ENCODE measurements around the gene URI1. TPM values are rescaled to one million over a fixed set of nuclear protein-coding genes. Genes with fewer than 3 reads are reported as not detected.

URI1 gene
- total RNA-seq, 4 donors from 2014 or later, result 19.3 to 68.3 (median 43.6) TPM

GRCh38 chr19:29967623-29968022 is 25.6 kb downstream of the URI1 start:
- no peak overlapping the region for H3K27ac ChIP-seq
- WGBS, 2 donors, result 33 to 34% methylated on average over 3 of the region's 3 CpGs
- no peaks in the 10 kb centered on the region for H3K9me3 ChIP-seq
- H3K4me3 ChIP-seq, result no peak overlapping the region
- no peaks in the 10 kb centered on the region for H3K27me3 ChIP-seq
- H3K4me1 ChIP-seq, result peaks cover 10 to 61% (median 26%) of the 10 kb centered on the region in 3 donors
- no peak for DNase-seq
- no peak for TF ChIP-seq CTCF (IDR thresholded peaks at IDR 0.05)
- TF ChIP-seq POLR2A (IDR thresholded peaks at IDR 0.05), result no peak
- H3K36me3 ChIP-seq, result no peaks in the 10 kb centered on the region
- intact Hi-C loops (cut with DNase I), result no loop called here

- H3K27me3 ChIP-seq, result no peaks in the 10 kb centered on the region
Measured at GRCh38 chr19:29969891-29970290, 27.9 kb downstream of the URI1 start.

GRCh38 chr19:29971002-29971401 is 29.0 kb downstream of the URI1 start:
- Histone ChIP-seq H3K27me3 (no peaks in the 10 kb centered on the region), H3K9me3 (no peaks in the 10 kb centered on the region), H3K27ac (no peak overlapping the region), H3K36me3 (no peaks in the 10 kb centered on the region), H3K4me3 (no peak overlapping the region), H3K4me1 (peaks cover 10 to 34% (median 16%) of the 10 kb centered on the region in 3 donors)
- DNase-seq, result no peak
- intact Hi-C loops (cut with DNase I), result no loop called here
- TF ChIP-seq POLR2A (IDR thresholded peaks at IDR 0.05), result no peak
- TF ChIP-seq CTCF (IDR thresholded peaks at IDR 0.05), result no peak
- WGBS, 2 donors, result 68 to 89% methylated on average over 2 of the region's 2 CpGs

More at GRCh38 chr19:29969891-29970290, 27.9 kb downstream of the URI1 start:
- H3K4me1 ChIP-seq, result peaks cover 10 to 45% (median 19%) of the 10 kb centered on the region in 3 donors
- intact Hi-C loops (cut with DNase I), result no loop called here
- 60 to 72% methylated on average over 3 of the region's 3 CpGs for WGBS, 2 donors
- TF ChIP-seq CTCF (IDR thresholded peaks at IDR 0.05) (no peak), POLR2A (IDR thresholded peaks at IDR 0.05) (no peak)
- H3K4me3 ChIP-seq, result no peak overlapping the region
- no peaks in the 10 kb centered on the region for H3K9me3 ChIP-seq
- no peak overlapping the region for H3K27ac ChIP-seq
- no peaks in the 10 kb centered on the region for H3K36me3 ChIP-seq
- no peak for DNase-seq

- intact Hi-C loops (cut with DNase I), result no loop called here
- TF ChIP-seq POLR2A (IDR thresholded peaks at IDR 0.05) (no peak), CTCF (IDR thresholded peaks at IDR 0.05) (no peak)
- no peak overlapping the region for H3K27ac ChIP-seq
- no peak for DNase-seq
- H3K27me3 ChIP-seq, result no peaks in the 10 kb centered on the region
- 83 to 92% methylated on average over 3 of the region's 3 CpGs for WGBS, 2 donors
- no peaks in the 10 kb centered on the region for H3K36me3 ChIP-seq
- H3K9me3 ChIP-seq, result no peaks in the 10 kb centered on the region
- H3K4me3 ChIP-seq, result no peak overlapping the region
- H3K4me1 ChIP-seq, result peaks cover 6 to 27% (median 10%) of the 10 kb centered on the region in 3 donors
Measured at GRCh38 chr19:29971648-29972047, 29.6 kb downstream of the URI1 start.

GRCh38 chr19:29974701-29975100 is 32.7 kb downstream of the URI1 start:
- no peak overlapping the region for H3K27ac ChIP-seq
- no peak for DNase-seq
- 95 to 97% methylated on average over 2 of the region's 2 CpGs for WGBS, 2 donors
- H3K9me3 ChIP-seq, result no peaks in the 10 kb centered on the region
- H3K4me1 ChIP-seq, result peaks cover 0 to 15% (median 0%) of the 10 kb centered on the region in 3 donors
- H3K27me3 ChIP-seq, result no peaks in the 10 kb centered on the region
- no peaks in the 10 kb centered on the region for H3K36me3 ChIP-seq
- H3K4me3 ChIP-seq, result no peak overlapping the region
- intact Hi-C loops (cut with DNase I), result no loop called here
- TF ChIP-seq POLR2A (IDR thresholded peaks at IDR 0.05) (no peak), CTCF (IDR thresholded peaks at IDR 0.05) (no peak)
